B cell (primary cell): Measurements from ENCODE around the gene FBXW4. TPM values are rescaled to one million over a fixed set of nuclear protein-coding genes. Genes with fewer than 3 reads are reported as not detected.

Source experiments
- ATAC-seq: fragments of 200-7000 bp; cut with Tn5 transposase; one replicate; pipeline ENCODE4 v1.10.0; 2021; ENCODE audit warnings: low read depth, mild to moderate bottlenecking, moderate number of reproducible peaks, moderate library complexity
- CTCF ChIA-PET: fragments of 350-600 bp; sonication (Branson Sonifier 250); formaldehyde crosslinking; loops from one replicate; lab custom pipeline; 2021; ENCODE audit warnings: antibody characterized with exemption, inconsistent platforms; lab: Charles Lee
- POLR2A ChIA-PET: fragments of 350-600 bp; sonication (Branson Sonifier 250); formaldehyde crosslinking; loops from one replicate; lab custom pipeline; 2021; ENCODE audit warnings: antibody characterized with exemption; lab: Charles Lee
- DNase-seq: peaks from one replicate; pipeline ENCODE4 v3.0.0; 2013
- H2AFZ ChIP-seq: 2 replicates; pipeline ENCODE4 v1.6.1; 2012; ENCODE audit warnings: mild to moderate bottlenecking, low read depth, low read length; ENCODE audit not compliant: insufficient read depth, poor library complexity, severe bottlenecking
- H3K27ac ChIP-seq, 2 donors: 1 replicate in 1 of 2; 2 replicates in 1 of 2; pipeline ENCODE4 v1.5.1; 2012 to 2013; ENCODE audit warnings: low read length in 2 of 2, mild to moderate bottlenecking in 2 of 2, moderate library complexity in 1 of 2
- H3K27me3 ChIP-seq, 4 experiments: fragments of 200-600 bp in 1 of 4; sonication (generic) in 1 of 4; replicated peaks in 1 of 4; 1 replicate in 2 of 4; 2 replicates in 2 of 4; pipeline versions ENCODE4 v1.6.1 to v1.7.0; 2013 to 2016; ENCODE audit warnings: low read length in 3 of 4, mild to moderate bottlenecking in 2 of 4, mixed read lengths in 1 of 4, moderate library complexity in 1 of 4; ENCODE audit not compliant: insufficient read depth in 4 of 4, control insufficient read depth in 3 of 4; ENCODE audit errors: control extremely low read depth in 1 of 4
- H3K36me3 ChIP-seq, 2 experiments: replicated peaks in 1 of 2; 1 replicate in 1 of 2; 2 replicates in 1 of 2; pipeline versions ENCODE4 v1.6.1 to v1.7.1; 2013; ENCODE audit warnings: low read length in 1 of 2; ENCODE audit not compliant: insufficient read depth in 2 of 2, control insufficient read depth in 1 of 2; ENCODE audit errors: control extremely low read depth in 1 of 2, extremely low read depth in 1 of 2
- H3K4me1 ChIP-seq, 2 donors: fragments of 200-600 bp in 1 of 2; sonication (generic) in 1 of 2; 1 replicate in 1 of 2; 2 replicates in 1 of 2; pipeline versions ENCODE4 v1.5.1 to v1.6.1; 2013 to 2017; ENCODE audit warnings: low read length in 2 of 2; ENCODE audit not compliant: control insufficient read depth in 2 of 2, insufficient read depth in 2 of 2
- H3K4me2 ChIP-seq: replicated peaks from 2 replicates; pipeline ENCODE3; 2012; ENCODE audit warnings: mild to moderate bottlenecking, low read depth, low read length; ENCODE audit not compliant: poor library complexity, severe bottlenecking
- H3K4me3 ChIP-seq, 5 experiments: fragments of 200-600 bp in 1 of 5; sonication (generic) in 1 of 5; 1 replicate in 3 of 5; 2 replicates in 2 of 5; pipeline versions ENCODE4 v1.5.1 to v1.7.0; 2011 to 2016; ENCODE audit warnings: low read length in 4 of 5, mild to moderate bottlenecking in 4 of 5, low read depth in 2 of 5, control low read depth in 1 of 5, moderate library complexity in 1 of 5; ENCODE audit not compliant: insufficient read depth in 1 of 5; ENCODE audit errors: control extremely low read depth in 1 of 5, extremely low read depth in 1 of 5
- H3K79me2 ChIP-seq: fragments of 200-600 bp; sonication (generic); one replicate; pipeline ENCODE4 v1.6.0; 2016; ENCODE audit warnings: low read length; ENCODE audit not compliant: control insufficient read depth, insufficient read depth
- H3K9ac ChIP-seq: fragments of 200-600 bp; sonication (generic); 2 replicates; pipeline ENCODE4 v1.6.1; 2017; ENCODE audit warnings: mild to moderate bottlenecking, low read length, moderate library complexity
- H3K9me3 ChIP-seq, 3 donors: one replicate each; pipeline versions ENCODE4 v1.6.1 to v1.7.1; 2013; ENCODE audit warnings: low read length in 2 of 3; ENCODE audit not compliant: control insufficient read depth in 2 of 3, insufficient read depth in 1 of 3; ENCODE audit errors: control extremely low read depth in 1 of 3
- H4K20me1 ChIP-seq: 2 replicates; pipeline ENCODE4 v1.6.0; 2012; ENCODE audit warnings: mild to moderate bottlenecking, low read length; ENCODE audit not compliant: insufficient read depth, control insufficient read depth, poor library complexity, severe bottlenecking
- H3K27ac Mint-ChIP-seq: one replicate; pipeline ENCODE4 v1.8.0; 2021; ENCODE audit warnings: mixed read lengths
- H3K27me3 Mint-ChIP-seq: one replicate; pipeline ENCODE4 v1.8.0; 2021; ENCODE audit warnings: mixed read lengths
- H3K4me1 Mint-ChIP-seq: one replicate; pipeline ENCODE4 v1.8.0; 2021; ENCODE audit warnings: mixed read lengths
- H3K4me3 Mint-ChIP-seq: one replicate; pipeline ENCODE4 v1.8.0; 2021; ENCODE audit warnings: mixed read lengths
- H3K9me3 Mint-ChIP-seq: one replicate; pipeline ENCODE4 v1.8.0; 2022; ENCODE audit warnings: mixed read lengths; ENCODE audit not compliant: insufficient read depth
- EZH2 ChIP-seq: IDR thresholded peaks from 2 replicates; pipeline ENCODE4 v1.6.1; 2012; ENCODE audit warnings: borderline replicate concordance, low read depth, mild to moderate bottlenecking, moderate library complexity, low read length; ENCODE audit not compliant: insufficient read depth, poor library complexity, severe bottlenecking
- WGBS: methylation state at CpG from one replicate; pipeline ENCODE4 v1.1.5; 2013; ENCODE audit warnings: missing lambda C conversion rate; ENCODE audit not compliant: insufficient coverage; 5-methylcytosine and 5-hydroxymethylcytosine counted together
- intact Hi-C: fragments of 100-400 bp; cut with micrococcal nuclease; formaldehyde crosslinking; loops from one replicate; pipeline ENCODE4 v1.10.0; 2022
- polyA plus RNA-seq: library from polyadenylated mRNA; depleted of rRNA; stranded (reverse); fragments of >200 nt; gene quantifications from 2 replicates; pipeline ENCODE4 v1.2.3, GENCODE V29; 2012
- total RNA-seq, 2 donors: library from RNA; stranded (reverse); fragments of 120-200 nt in 1 of 2; gene quantifications; 1 replicate in 1 of 2; 2 replicates in 1 of 2; pipeline versions ENCODE4 v1.2.3 to v1.2.4, GENCODE V29; 2013 to 2022
- TF ChIP-seq, protein P1 (sequence below): fragments of 200-600 bp; IDR thresholded peaks from one replicate; pipeline ENCODE4 v1.8.0; 2022; ENCODE audit warnings: antibody characterized with exemption, mild to moderate bottlenecking

FBXW4 gene
- total and polyA plus RNA-seq, 2 donors (not counting 1 experiment from before 2014, with no cell fraction given) = 72.9 to 99.6 TPM

DNA sequence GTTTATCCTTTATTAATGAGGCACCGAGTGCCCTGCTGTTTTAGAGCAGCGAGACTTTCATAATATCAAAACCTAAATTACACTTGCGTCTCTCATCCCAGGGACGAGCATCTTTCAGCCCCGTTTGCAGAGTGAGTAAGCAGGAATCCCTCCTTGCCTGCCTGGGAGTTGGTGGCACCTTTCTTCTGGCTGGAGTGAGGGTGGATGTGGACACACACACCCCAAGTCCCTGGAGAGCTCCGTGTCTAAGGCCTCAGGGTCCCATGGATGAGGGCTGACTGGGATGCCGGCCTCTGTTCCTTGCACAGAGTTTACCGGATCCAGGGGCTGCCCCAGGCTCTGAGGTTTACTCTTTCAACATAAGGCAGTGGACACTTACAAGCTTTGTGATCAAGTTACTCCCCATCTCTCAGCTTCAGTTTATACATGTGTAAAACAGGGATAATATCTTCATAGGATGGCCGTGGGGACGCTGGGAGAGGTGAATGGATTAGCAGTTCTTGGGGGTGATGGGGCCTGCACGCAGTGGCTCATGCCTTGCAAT is 131.4 kb downstream of the FBXW4 start:
- DNase-seq = no peak
- WGBS = 88% methylated on average over 3 of the region's 11 CpGs

DNA sequence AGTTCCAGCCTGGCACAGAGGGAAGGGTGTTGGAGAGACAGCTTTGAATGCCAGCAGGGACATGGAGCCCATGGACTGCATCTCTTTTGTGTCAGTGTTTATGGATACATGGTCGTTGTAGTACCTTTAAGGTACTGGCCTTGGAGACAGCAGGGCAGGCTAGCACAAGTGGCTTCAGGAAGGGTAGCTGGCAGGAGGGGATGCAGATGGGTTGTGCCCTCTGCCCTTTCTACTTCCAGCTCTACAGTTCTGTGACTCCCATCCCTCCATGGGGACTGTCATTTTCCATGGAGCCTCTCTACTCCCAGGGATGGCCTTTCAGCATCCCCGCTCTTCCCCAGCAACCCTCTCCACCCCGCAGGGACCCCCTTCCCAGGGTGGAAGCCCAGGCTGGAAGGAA is 132.0 kb downstream of the FBXW4 start:
- no peaks in the 10 kb centered on the region for H3K36me3 ChIP-seq
- ChIA-PET CTCF (no interaction called here), POLR2A (no interaction called here)
- ATAC-seq (no peak), DNase-seq (no peak)
- H2AFZ ChIP-seq = no peak overlapping the region
- 25% methylated on average over 1 of the region's 3 CpGs for WGBS
- peaks cover 0 to 32% (median 18%) of the 10 kb centered on the region in 4 experiments for H3K27me3 ChIP-seq
- H3K4me1 Mint-ChIP-seq = peaks cover 7% of the 10 kb centered on the region
- no peaks in the 10 kb centered on the region for H4K20me1 ChIP-seq
- H3K27ac Mint-ChIP-seq = no peak overlapping the region
- H3K79me2 ChIP-seq = no peaks in the 10 kb centered on the region
- peaks cover 43% of the 10 kb centered on the region for H3K27me3 Mint-ChIP-seq
- no peak overlapping the region for H3K4me3 ChIP-seq
- no peak overlapping the region for H3K27ac ChIP-seq
- H3K4me3 Mint-ChIP-seq = no peak overlapping the region
- no peak for TF ChIP-seq EZH2
- TF ChIP-seq, protein P1, sequence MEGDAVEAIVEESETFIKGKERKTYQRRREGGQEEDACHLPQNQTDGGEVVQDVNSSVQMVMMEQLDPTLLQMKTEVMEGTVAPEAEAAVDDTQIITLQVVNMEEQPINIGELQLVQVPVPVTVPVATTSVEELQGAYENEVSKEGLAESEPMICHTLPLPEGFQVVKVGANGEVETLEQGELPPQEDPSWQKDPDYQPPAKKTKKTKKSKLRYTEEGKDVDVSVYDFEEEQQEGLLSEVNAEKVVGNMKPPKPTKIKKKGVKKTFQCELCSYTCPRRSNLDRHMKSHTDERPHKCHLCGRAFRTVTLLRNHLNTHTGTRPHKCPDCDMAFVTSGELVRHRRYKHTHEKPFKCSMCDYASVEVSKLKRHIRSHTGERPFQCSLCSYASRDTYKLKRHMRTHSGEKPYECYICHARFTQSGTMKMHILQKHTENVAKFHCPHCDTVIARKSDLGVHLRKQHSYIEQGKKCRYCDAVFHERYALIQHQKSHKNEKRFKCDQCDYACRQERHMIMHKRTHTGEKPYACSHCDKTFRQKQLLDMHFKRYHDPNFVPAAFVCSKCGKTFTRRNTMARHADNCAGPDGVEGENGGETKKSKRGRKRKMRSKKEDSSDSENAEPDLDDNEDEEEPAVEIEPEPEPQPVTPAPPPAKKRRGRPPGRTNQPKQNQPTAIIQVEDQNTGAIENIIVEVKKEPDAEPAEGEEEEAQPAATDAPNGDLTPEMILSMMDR = no peak
- H3K9me3 ChIP-seq = no peaks in the 10 kb centered on the region
- H3K9ac ChIP-seq = no peak overlapping the region
- H3K9me3 Mint-ChIP-seq = no peaks in the 10 kb centered on the region
- no peak overlapping the region for H3K4me2 ChIP-seq
- H3K4me1 ChIP-seq = peaks cover 6 to 10% of the 10 kb centered on the region in 2 donors
- intact Hi-C loops = no loop called here

More for the DNA sequence above, 131.4 kb downstream of the FBXW4 start:
- Histone ChIP-seq H3K36me3 (no peaks in the 10 kb centered on the region), H3K4me1 (peaks cover 6 to 10% of the 10 kb centered on the region in 2 donors), H3K4me2 (no peak overlapping the region), H3K4me3 (no peak overlapping the region), H2AFZ (no peak overlapping the region), H3K9me3 (no peaks in the 10 kb centered on the region), H3K79me2 (no peaks in the 10 kb centered on the region), H4K20me1 (no peaks in the 10 kb centered on the region), H3K27me3 (peaks cover 0 to 38% (median 23%) of the 10 kb centered on the region in 4 experiments), H3K27ac (no peak overlapping the region), H3K9ac (no peak overlapping the region)
- intact Hi-C loops = no loop called here
- ChIA-PET CTCF (no interaction called here), POLR2A (no interaction called here)
- Mint-ChIP-seq H3K4me3 (no peak overlapping the region), H3K27me3 (peaks cover 48% of the 10 kb centered on the region), H3K27ac (no peak overlapping the region), H3K4me1 (peaks cover 7% of the 10 kb centered on the region), H3K9me3 (no peaks in the 10 kb centered on the region)
- TF ChIP-seq, protein P1 = no peak
- TF ChIP-seq EZH2 = no peak
- no peak for ATAC-seq
